ENCODE measurements around the gene ZNF423. TPM values are rescaled to one million over a fixed set of nuclear protein-coding genes. Genes with fewer than 3 reads are reported as not detected.

Gene ZNF423
- polyA plus RNA-seq, 1 of the 3 experiments (the other 2 are of a cell fraction), result 1.2 TPM

DNA sequence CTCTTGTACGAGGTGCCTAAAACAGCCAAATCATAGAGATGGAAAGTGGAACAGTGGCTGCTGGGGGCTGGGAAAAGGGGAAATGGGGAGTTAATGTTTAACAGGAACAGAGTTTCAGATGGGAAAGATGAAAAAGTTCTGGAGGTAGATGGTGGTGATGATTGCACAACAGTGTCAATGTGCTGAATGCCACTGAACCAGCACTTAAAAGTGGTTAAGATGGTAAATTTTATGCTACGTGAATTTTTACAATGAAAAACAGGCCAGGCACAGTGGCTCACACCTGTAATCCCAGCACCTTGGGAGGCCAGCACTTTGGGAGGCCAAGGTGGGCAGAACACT, 351.9 kb downstream of the ZNF423 start:
- TF ChIP-seq NRF1 (IDR thresholded peaks at IDR 0.05; ENCODE audit: low read depth, low read length), result no peak
- TF ChIP-seq SMC3 (IDR thresholded peaks at IDR 0.05; ENCODE audit: low read depth, low read length), result no peak
- TF ChIP-seq REST (IDR thresholded peaks at IDR 0.05; ENCODE audit: low read depth, low read length), result no peak
- TF ChIP-seq POLR2AphosphoS5 (IDR thresholded peaks at IDR 0.05; ENCODE audit: low read depth, low read length), result no peak
- TF ChIP-seq ELF1 (IDR thresholded peaks at IDR 0.05), result no peak
- TF ChIP-seq, protein P1, sequence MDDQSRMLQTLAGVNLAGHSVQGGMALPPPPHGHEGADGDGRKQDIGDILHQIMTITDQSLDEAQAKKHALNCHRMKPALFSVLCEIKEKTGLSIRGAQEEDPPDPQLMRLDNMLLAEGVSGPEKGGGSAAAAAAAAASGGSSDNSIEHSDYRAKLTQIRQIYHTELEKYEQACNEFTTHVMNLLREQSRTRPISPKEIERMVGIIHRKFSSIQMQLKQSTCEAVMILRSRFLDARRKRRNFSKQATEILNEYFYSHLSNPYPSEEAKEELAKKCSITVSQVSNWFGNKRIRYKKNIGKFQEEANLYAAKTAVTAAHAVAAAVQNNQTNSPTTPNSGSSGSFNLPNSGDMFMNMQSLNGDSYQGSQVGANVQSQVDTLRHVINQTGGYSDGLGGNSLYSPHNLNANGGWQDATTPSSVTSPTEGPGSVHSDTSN (IDR thresholded peaks at IDR 0.05), result no peak
- no peak for TF ChIP-seq ZBTB33 (IDR thresholded peaks at IDR 0.05; ENCODE audit: borderline replicate concordance, low read depth)
- TF ChIP-seq SIN3A (IDR thresholded peaks at IDR 0.05; ENCODE audit: borderline replicate concordance, low read depth, low read length), result no peak
- TF ChIP-seq NFIC (IDR thresholded peaks at IDR 0.05; ENCODE audit: borderline replicate concordance), result no peak
- no peak for TF ChIP-seq TEAD4 (IDR thresholded peaks at IDR 0.05; ENCODE audit: borderline replicate concordance, insufficient read depth)
- TF ChIP-seq YY1 (IDR thresholded peaks at IDR 0.05; ENCODE audit: low read depth), result no peak

More for the DNA sequence above, 351.9 kb downstream of the ZNF423 start:
- Histone ChIP-seq H3K36me3 (replicated peaks in 1 of 2; ENCODE audit: control insufficient read depth in 1 of 2, insufficient read depth in 2 of 2, low read length in 1 of 2) (no peaks in the 10 kb centered on the region), H3K27ac (ENCODE audit: low read depth in 2 of 2, low read length in 1 of 2) (no peak overlapping the region), H3K4me3 (ENCODE audit: low read depth in 2 of 2, low read length in 1 of 2) (no peak overlapping the region), H3K4me2 (no peak overlapping the region), H3K9me2 (no peaks in the 10 kb centered on the region), H3K9me3 (no peaks in the 10 kb centered on the region), H3F3A (replicated peaks; ENCODE audit: insufficient read depth) (no peaks in the 10 kb centered on the region), H4K20me1 (ENCODE audit: insufficient read depth) (no peaks in the 10 kb centered on the region), H2AFZ (ENCODE audit: low read depth) (no peak overlapping the region), H3K79me2 (ENCODE audit: insufficient read depth) (no peaks in the 10 kb centered on the region), H3K4me1 (ENCODE audit: control insufficient read depth in 1 of 2, insufficient read depth in 2 of 2, low read depth in 1 of 2, low read length in 1 of 2) (no peaks in the 10 kb centered on the region; a peak in 1 of 4 replicates), H3K27me3 (ENCODE audit: insufficient read depth) (no peaks in the 10 kb centered on the region), H3K9ac (no peak overlapping the region)
- DNase-seq, result no peak
- 59% methylated on average over 2 of the region's 2 CpGs for WGBS (ENCODE audit: low lambda C conversion rate)
- ChIA-PET POLR2A (no interaction called here), CTCF (interaction anchor here (1.3 to 2.6 kb wide), 2 partner anchors 11 to 89 kb away, joined by 4 to 9 read pairs; no protein-coding TSS in a partner anchor)
